CMK (cell line): ENCODE data around the gene IGFBP6.
"Not testable (repeated sequence)": the region's sequence is repeated elsewhere in the genome, so short reads cannot be mapped to it uniquely, and the experiment has no call there.

Experiments
- DNase-seq: peaks from one replicate; pipeline ENCODE4 v3.0.0-alpha.2; 2010; ENCODE audit warnings: low read depth

IGFBP6 gene

GRCh38 chr12:53070877-53071492 lies 26.5 kb upstream of the IGFBP6 start:
- no peak for DNase-seq

GRCh38 chr12:53071591-53072551 lies 25.6 kb upstream of the IGFBP6 start:
- no peak for DNase-seq

DNA sequence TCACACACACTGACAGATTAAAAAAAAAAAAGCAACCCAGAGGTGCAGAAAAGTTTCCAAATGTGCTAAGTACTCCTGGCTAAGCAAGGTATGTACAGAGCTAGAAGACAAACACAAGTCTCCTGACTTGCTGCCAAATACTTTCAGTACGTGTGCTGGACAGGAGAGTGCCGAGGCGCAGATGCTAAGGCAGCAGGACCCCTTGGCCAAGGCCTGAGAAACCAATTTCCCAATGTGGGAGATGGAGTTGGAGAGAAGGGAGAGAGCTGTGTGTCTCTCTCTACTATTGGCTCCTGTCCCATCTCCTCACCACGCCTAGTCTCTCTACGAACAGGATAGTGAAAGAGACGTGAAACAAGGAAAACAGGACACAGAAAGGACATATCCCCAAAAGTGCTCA lies 23.6 kb upstream of the IGFBP6 start:
- DNase-seq: no peak

DNA sequence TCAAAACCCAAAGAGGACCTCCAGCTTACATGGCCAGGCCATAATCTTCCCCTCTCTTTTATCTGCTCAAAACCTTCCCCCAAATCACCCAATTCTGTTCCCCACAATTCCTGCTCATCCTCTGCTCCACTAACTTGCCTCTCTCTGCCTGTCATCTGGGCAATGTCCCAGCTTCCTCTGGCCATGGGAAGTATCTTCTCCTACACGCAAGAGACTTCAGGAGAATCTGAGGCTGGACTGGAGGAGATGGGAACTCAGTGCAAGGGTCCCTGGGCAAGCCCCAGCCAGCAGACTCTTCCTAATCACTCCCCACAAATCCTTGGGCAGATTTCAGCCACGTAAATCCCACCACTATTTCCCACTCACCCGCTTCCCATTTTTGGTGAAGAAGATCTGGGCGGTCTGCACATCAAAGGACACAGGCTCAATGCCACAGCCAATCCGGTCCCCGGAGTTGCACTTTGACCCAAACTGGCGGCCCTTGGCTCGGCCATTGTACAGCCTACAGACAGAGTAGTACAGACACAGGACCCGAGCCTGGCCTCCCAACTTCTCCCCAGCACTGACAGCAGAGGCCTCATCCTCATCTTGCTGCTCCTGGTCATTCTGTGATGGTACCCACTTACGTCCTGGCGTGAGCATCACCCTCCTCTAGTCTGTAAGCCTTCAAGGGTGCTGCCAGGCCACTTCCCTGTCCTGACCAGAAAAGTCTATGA lies 23.0 kb upstream of the IGFBP6 start:
- no peak for DNase-seq

DNA sequence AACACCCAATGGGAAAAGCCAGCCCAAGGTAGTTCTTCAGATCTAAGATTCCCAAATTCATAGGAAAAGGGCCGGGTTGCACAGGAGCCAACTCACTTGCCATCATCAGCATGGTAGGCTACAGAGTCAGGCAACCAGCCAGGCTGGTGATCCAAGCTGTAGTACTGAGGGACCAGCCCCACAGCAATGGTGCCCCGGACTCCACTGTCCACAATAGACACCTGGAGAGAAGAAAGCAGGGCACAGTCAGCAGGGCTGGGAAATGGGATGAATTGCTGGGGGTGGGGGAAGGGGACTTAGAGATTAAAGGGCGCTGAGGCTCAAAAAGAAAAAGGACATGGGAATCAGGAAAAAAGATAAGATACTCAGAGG lies 22.5 kb upstream of the IGFBP6 start:
- DNase-seq: no peak

GRCh38 chr12:53076461-53076860 lies 21.0 kb upstream of the IGFBP6 start:
- DNase-seq: no peak

GRCh38 chr12:53077030-53077429 lies 20.4 kb upstream of the IGFBP6 start:
- no peak for DNase-seq

DNA sequence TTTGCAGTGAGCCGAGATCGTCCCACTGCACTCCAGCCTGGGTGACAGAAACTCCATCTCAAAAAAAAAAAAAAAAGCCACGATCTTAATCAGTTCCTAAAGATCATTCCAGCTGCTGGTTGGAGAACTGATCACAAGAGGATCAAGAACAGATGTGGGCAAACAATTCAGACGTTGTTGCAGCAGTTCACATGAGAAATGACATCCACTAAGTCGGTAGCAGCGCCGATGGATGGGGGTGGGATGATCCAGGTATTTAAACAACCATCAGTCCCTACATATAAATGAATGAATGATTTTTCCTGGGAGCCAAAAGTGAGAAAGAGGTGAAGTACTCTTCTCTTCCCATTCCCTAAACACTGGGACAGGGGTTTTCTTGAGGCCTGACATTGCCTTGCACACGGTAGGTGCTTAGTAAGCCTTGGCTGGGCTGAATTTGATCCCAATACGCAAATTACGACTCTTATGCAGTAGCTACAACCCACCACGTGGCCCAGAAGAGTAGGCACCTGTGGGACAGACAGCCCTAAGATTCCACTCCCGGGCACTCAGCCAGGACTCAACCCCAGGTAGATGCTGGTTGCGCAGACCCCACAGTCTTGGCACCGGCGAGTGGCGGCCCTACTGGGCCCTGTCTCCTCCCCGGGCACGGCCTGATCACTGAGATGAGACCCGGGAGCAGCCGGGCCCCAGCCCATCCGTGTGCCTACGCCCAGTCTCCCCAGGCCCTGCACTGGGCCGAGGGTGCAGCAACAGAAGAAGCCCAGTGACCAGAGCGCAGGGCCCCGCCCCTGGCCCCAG lies 18.8 kb upstream of the IGFBP6 start:
- no peak for DNase-seq

- DNase-seq: peak; percentile 95
These were observed 18.0 kb upstream of the IGFBP6 start, which contains the start of gene SPRYD3 for GRCh38 chr12:53079226-53080117. SPRYD3 (minus strand) TSS chr12:53079390; CDS start chr12:53079333, 57 bp downstream.

GRCh38 chr12:53082637-53083175 lies 14.8 kb upstream of the IGFBP6 start:
- DNase-seq: no peak

GRCh38 chr12:53086361-53086760 lies 11.1 kb upstream of the IGFBP6 start:
- no peak for DNase-seq

DNA sequence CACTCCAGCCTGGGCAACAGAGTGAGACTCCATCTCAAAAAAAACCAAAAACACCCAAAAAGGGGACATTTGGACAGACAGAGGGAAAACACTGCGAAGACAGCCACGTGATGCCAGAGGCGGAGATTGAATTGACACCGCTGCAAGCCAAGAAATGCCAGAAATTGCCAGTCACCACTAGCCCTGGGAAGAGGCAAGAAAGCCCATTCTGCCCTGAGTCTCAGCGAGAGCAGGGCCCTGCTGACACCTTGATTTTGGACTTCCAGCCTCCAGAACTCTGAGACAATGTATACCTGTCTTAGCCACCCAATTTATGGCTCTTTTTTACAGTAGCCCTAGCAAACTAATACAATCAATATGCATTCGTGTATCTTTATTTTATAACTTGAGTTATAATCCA lies 7.4 kb upstream of the IGFBP6 start:
- DNase-seq: no peak

DNA sequence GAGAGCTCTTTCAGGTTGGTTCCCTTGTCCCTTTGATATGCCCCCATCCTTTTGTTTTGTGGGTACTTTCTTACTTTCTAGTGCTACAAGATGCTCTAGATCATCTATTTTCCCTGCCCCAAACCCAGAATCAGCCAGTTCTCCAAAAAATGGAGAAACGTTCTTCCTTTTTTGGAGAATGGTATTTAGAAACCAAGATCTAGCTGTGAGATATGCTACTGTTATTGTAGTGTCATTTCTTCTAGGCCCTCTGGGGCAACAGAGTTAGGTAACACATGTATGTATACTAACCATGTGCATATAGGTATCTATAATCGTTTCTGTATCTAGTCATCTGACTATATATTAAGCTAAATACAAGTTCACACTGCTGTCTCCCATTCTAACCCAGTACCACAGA lies 6.9 kb upstream of the IGFBP6 start:
- DNase-seq: no peak

DNA sequence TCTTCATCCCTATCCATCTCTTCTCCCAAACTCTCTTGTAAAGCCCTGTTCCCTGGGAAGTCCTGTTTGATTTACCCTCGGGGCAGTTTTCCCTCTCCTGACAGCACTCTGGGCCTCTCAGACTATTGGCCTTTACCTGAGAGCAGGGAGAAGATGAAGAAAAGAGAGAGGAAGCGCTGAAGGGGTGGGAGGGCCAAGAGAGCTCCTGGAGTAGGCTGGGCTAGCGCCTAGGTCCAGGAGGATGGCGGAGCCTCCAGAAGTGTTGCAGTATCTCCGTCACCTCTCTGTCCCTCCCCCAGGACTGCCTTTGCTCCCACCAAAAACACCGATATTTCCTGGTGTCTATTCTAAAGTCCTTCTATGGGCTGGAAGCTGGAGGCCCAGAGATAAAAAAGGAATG lies 5.7 kb upstream of the IGFBP6 start:
- no peak for DNase-seq

GRCh38 chr12:53093777-53094393 lies 3.6 kb upstream of the IGFBP6 start:
- DNase-seq: no peak

- no peak for DNase-seq
These were observed 3.1 kb upstream of the IGFBP6 start for GRCh38 chr12:53094394-53094787.

DNA sequence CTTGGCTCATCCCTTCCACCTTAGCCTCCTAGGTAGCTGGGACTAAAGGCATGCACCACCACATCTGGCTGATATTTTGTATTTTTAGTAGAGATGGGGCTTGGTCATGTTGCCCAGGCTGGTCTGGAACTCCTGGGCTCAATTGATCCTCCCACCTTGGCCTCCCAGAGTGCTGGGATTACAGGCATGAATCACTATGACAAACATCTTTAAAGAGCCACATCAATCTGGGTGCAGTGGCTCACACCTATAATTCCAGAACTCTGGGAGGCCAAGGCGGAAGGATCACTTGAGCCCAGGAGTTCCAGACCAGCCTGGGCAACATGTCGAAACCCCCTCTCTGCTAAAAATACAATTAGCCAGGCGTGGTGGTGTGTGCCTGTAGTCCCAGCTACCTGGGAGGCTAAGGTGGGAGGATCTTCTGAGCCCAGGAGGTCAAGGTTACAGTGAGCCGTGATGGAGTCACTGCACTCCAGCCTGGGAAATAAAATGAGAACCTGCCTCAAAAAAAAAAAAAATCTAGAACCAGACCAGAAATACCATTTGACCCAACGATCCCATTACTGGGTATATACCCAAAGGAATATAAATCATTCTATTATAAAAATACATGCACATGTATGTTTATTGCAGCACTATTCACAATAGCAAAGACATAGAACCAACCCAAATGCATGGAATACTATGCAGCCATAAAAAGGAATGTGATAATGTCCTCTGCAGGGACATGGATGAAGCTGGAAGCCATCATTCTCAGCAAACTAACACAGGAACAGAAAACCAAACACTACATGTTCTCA lies 2.5 kb upstream of the IGFBP6 start:
- not testable (repeated sequence) for DNase-seq

DNA sequence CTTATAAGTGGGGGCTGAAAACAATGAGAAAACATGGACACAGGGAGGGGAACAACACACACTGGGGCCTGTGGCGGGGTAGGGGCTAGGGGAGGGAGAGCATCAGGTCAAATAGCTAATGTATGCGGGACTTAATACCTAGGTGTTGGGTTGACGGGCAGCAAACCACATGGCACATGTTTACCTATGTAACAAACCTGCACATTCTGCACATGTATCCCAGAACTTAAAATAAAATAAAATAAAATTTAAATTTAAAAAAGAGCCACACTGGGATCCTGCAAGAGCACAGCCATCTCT lies 1.9 kb upstream of the IGFBP6 start:
- not testable (repeated sequence) for DNase-seq

GRCh38 chr12:53096089-53096741 lies 1.3 kb upstream of the IGFBP6 start:
- no peak for DNase-seq
